A549 (cell line): ENCODE measurements around the gene TSHZ2. TPM values are rescaled to one million over a fixed set of nuclear protein-coding genes. Genes with fewer than 3 reads are reported as not detected.

ENCODE experiments used
- ATAC-seq, 2 experiments: fragments of 200-7000 bp in 1 of 2; fragments of >200 bp in 1 of 2; cut with Nextera tagmentation in 1 of 2; cut with Tn5 transposase in 1 of 2; 3 replicates each; pipeline versions ENCODE4 v1.8.0 to v1.9.1; 2018 to 2020; ENCODE audit warnings: mild to moderate bottlenecking in 1 of 2, moderate library complexity in 1 of 2
- CTCF ChIA-PET: fragments of 300-600 bp; sonication (Branson Sonifier 250); formaldehyde crosslinking; extraction: SDS; loops from one replicate; lab custom pipeline; 2021; ENCODE audit warnings: antibody characterized with exemption, inconsistent platforms; lab: Yijun Ruan, JAX
- POLR2A ChIA-PET: fragments of 350-600 bp; formaldehyde crosslinking; extraction: SDS; loops from one replicate; lab custom pipeline; 2021; ENCODE audit warnings: antibody characterized with exemption, inconsistent platforms; lab: Yijun Ruan, JAX
- DNase-seq, 2 experiments: peaks; one replicate each; pipeline versions ENCODE4 v3.0.0 to v3.0.0-alpha.2; 2011 to 2016; ENCODE audit warnings: low read depth in 1 of 2, low spot score in 1 of 2
- FAIRE-seq: peaks from 2 replicates; lab custom pipeline; 2011; peaks lifted over from hg19 to GRCh38; lab: Jason Lieb, UNC
- H3K27ac ChIP-seq, 2 experiments: fragments of >200 bp; sonication (Bioruptor Twin); formaldehyde crosslinking; 3 replicates each; pipeline ENCODE4 v1.5.1; 2016 to 2017
- H3K4me1 ChIP-seq: fragments of >200 bp; sonication (Bioruptor Twin); formaldehyde crosslinking; 3 replicates; pipeline ENCODE4 v1.6.1; 2016
- H3K4me2 ChIP-seq: fragments of >200 bp; sonication (Bioruptor Twin); formaldehyde crosslinking; 3 replicates; pipeline ENCODE4 v1.6.1; 2016
- H3K4me3 ChIP-seq: fragments of >200 bp; sonication (Bioruptor Twin); formaldehyde crosslinking; 3 replicates; pipeline ENCODE4 v1.5.1; 2016
- H3K9me3 ChIP-seq: fragments of >200 bp; sonication (Bioruptor Twin); formaldehyde crosslinking; 3 replicates; pipeline ENCODE4 v1.6.1; 2016
- BCL3 ChIP-seq: fragments of >200 bp; sonication (Bioruptor Twin); formaldehyde crosslinking; IDR thresholded peaks from 3 replicates; pipeline ENCODE4 v1.6.1; 2016
- CBX2 ChIP-seq: fragments of 200-600 bp; sonication (generic); IDR thresholded peaks from 2 replicates; pipeline ENCODE4 v1.6.1; 2016; ENCODE audit warnings: low read depth, mild to moderate bottlenecking, borderline replicate concordance
- CHD4 ChIP-seq: fragments of 200-600 bp; sonication (generic); IDR thresholded peaks from 2 replicates; pipeline ENCODE4 v1.6.1; 2016; ENCODE audit warnings: antibody characterized with exemption, mild to moderate bottlenecking, borderline replicate concordance
- E2F6 ChIP-seq: IDR thresholded peaks from 2 replicates; pipeline ENCODE4 v1.6.1; 2012; ENCODE audit warnings: low read depth, borderline replicate concordance
- EHMT2 ChIP-seq: fragments of 200-600 bp; sonication (generic); IDR thresholded peaks from 2 replicates; pipeline ENCODE4 v1.6.1; 2016; ENCODE audit warnings: antibody characterized with exemption, low read depth, mild to moderate bottlenecking, moderate library complexity
- FOSB ChIP-seq: fragments of 250-450 bp; sonication (Bioruptor Pico); IDR thresholded peaks from 2 replicates; pipeline ENCODE4 v1.5.0; 2020; ENCODE audit warnings: mild to moderate bottlenecking, moderate library complexity
- FOSL2 ChIP-seq, 2 experiments: fragments of 450-650 bp in 1 of 2; fragments of >200 bp in 1 of 2; sonication (Bioruptor Twin) in 1 of 2; formaldehyde crosslinking; IDR thresholded peaks; 2 replicates each; pipeline versions ENCODE4 v1.5.0 to v1.6.1; 2016 to 2020; ENCODE audit warnings: mild to moderate bottlenecking in 1 of 2, moderate library complexity in 1 of 2
- FOXS1 ChIP-seq: fragments of 250-450 bp; sonication (Bioruptor Pico); IDR thresholded peaks from 2 replicates; pipeline ENCODE4 v1.5.0; 2020; ENCODE audit warnings: mild to moderate bottlenecking, moderate library complexity
- HDAC2 ChIP-seq: fragments of 200-600 bp; sonication (generic); IDR thresholded peaks from 2 replicates; pipeline ENCODE4 v1.6.1; 2016
- HOXA7 ChIP-seq: fragments of 250-450 bp; sonication (Bioruptor Pico); IDR thresholded peaks from 2 replicates; pipeline ENCODE4 v1.5.0; 2020; ENCODE audit warnings: mild to moderate bottlenecking, moderate library complexity
- HOXB13 ChIP-seq: fragments of 250-450 bp; sonication (Bioruptor Pico); IDR thresholded peaks from 2 replicates; pipeline ENCODE4 v1.5.0; 2020; ENCODE audit warnings: low read depth, mild to moderate bottlenecking, moderate library complexity
- JUN ChIP-seq, 2 experiments: fragments of >200 bp; sonication (Bioruptor Twin); formaldehyde crosslinking; IDR thresholded peaks; 2 replicates in 1 of 2; 3 replicates in 1 of 2; pipeline ENCODE4 v1.6.1; 2016 to 2017
- KDM1A ChIP-seq: fragments of 200-600 bp; sonication (generic); IDR thresholded peaks from 2 replicates; pipeline ENCODE4 v1.6.1; 2016; ENCODE audit warnings: low read depth, mild to moderate bottlenecking
- MAFK ChIP-seq: fragments of 450-650 bp; IDR thresholded peaks from 2 replicates; pipeline ENCODE4 v1.6.1; 2014; ENCODE audit not compliant: partially characterized antibody
- POLR2A ChIP-seq: IDR thresholded peaks from 2 replicates; pipeline ENCODE4 v1.6.1; 2012; ENCODE audit warnings: mild to moderate bottlenecking, low read length
- RAD21 ChIP-seq, 2 experiments: fragments of >200 bp in 1 of 2; sonication (Bioruptor Twin) in 1 of 2; formaldehyde crosslinking in 1 of 2; IDR thresholded peaks in 1 of 2; conservative IDR thresholded peaks in 1 of 2; 2 replicates in 1 of 2; 3 replicates in 1 of 2; pipeline ENCODE4 v1.6.1; 2012 to 2018; ENCODE audit warnings: inconsistent platforms in 1 of 2
- RCOR1 ChIP-seq: fragments of 150-350 bp; IDR thresholded peaks from 2 replicates; pipeline ENCODE4 v1.6.1; 2014; ENCODE audit warnings: antibody characterized with exemption, low read length, low read depth
- RNF2 ChIP-seq: fragments of 200-600 bp; sonication (generic); IDR thresholded peaks from 2 replicates; pipeline ENCODE4 v1.6.1; 2016; ENCODE audit warnings: low read depth, mild to moderate bottlenecking, antibody characterized with exemption, moderate library complexity, borderline replicate concordance
- ZC3H11A ChIP-seq: fragments of 450-650 bp; IDR thresholded peaks from 2 replicates; pipeline ENCODE4 v1.6.1; 2014; ENCODE audit warnings: antibody characterized with exemption, mild to moderate bottlenecking
- ZFP36 ChIP-seq: fragments of 450-650 bp; IDR thresholded peaks from 2 replicates; pipeline ENCODE4 v1.6.1; 2014; ENCODE audit warnings: borderline replicate concordance; ENCODE audit not compliant: partially characterized antibody
- WGBS: methylation state at CpG from one replicate; pipeline ENCODE4 v1.1.6; 2017; ENCODE audit errors: missing lambda C conversion rate; 5-methylcytosine and 5-hydroxymethylcytosine counted together
- polyA plus RNA-seq, 4 experiments: library from polyadenylated mRNA; depleted of rRNA in 3 of 4; stranded (reverse); fragments of >200 nt; fragmentation: RNase III in 1 of 4; extraction: RNeasy Plus Mini Kit Qiagen cat#74134 plus additional on column Dnase treatment in 1 of 4; gene quantifications; 2 replicates in 3 of 4; 3 replicates in 1 of 4; pipeline ENCODE4 v1.2.3, GENCODE V29; 2011 to 2017
- TF ChIP-seq, protein P1 (sequence below): IDR thresholded peaks from 2 replicates; pipeline ENCODE4 v1.6.1; 2012

The TSHZ2 gene
- polyA plus RNA-seq, 2 of the 4 experiments (the other 2 are of a cell fraction) = not detected

- no peak for TF ChIP-seq E2F6
- no peak for TF ChIP-seq RCOR1
- TF ChIP-seq RAD21 (conservative IDR thresholded peaks at IDR 0.05 in 1 of 2, IDR thresholded peaks at IDR 0.05 in 1 of 2) = no peak
- no peak for TF ChIP-seq POLR2A
- TF ChIP-seq ZFP36 = no peak
- TF ChIP-seq CBX2 = no peak
- TF ChIP-seq FOSL2 (IDR thresholded peaks at IDR 0.05) = no peak
- no peak for TF ChIP-seq FOSL2 (CRISPR knock-in tag; IDR thresholded peaks at IDR 0.05)
- no peak for TF ChIP-seq MAFK
- ATAC-seq = no peak
Observed at GRCh38 chr20:53028337-53029007, 56.3 kb downstream of the TSHZ2 start.

GRCh38 chr20:53030061-53030460 is 57.9 kb downstream of the TSHZ2 start:
- Histone ChIP-seq H3K9me3 (no peaks in the 10 kb centered on the region), H3K4me2 (no peak overlapping the region)
- FAIRE-seq = no peak
- TF ChIP-seq CHD4 = no peak
- no peak for TF ChIP-seq FOSB
- no peak for TF ChIP-seq EHMT2
- no peak for TF ChIP-seq RNF2
- TF ChIP-seq, protein P1, sequence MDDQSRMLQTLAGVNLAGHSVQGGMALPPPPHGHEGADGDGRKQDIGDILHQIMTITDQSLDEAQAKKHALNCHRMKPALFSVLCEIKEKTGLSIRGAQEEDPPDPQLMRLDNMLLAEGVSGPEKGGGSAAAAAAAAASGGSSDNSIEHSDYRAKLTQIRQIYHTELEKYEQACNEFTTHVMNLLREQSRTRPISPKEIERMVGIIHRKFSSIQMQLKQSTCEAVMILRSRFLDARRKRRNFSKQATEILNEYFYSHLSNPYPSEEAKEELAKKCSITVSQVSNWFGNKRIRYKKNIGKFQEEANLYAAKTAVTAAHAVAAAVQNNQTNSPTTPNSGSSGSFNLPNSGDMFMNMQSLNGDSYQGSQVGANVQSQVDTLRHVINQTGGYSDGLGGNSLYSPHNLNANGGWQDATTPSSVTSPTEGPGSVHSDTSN = no peak
- no peak for TF ChIP-seq HOXB13
- TF ChIP-seq, all 56 proteins: peak for 0
- H3K4me3 ChIP-seq = no peak overlapping the region
- POLR2A ChIA-PET = no interaction called here
- ATAC-seq = no peak
- under 1% methylated on average over 3 of the region's 3 CpGs for WGBS
- H3K4me1 ChIP-seq = no peaks in the 10 kb centered on the region
- no peak for DNase-seq
- H3K27ac ChIP-seq = no peak overlapping the region
- CTCF ChIA-PET = no interaction called here

More at GRCh38 chr20:53028337-53029007, 56.3 kb downstream of the TSHZ2 start:
- Histone ChIP-seq H3K9me3 (no peaks in the 10 kb centered on the region), H3K4me1 (no peaks in the 10 kb centered on the region), H3K4me3 (no peak overlapping the region), H3K4me2 (no peak overlapping the region), H3K27ac (no peak overlapping the region)
- ChIA-PET POLR2A (no interaction called here), CTCF (no interaction called here)
- 14% methylated on average over 6 of the region's 6 CpGs for WGBS
- DNase-seq (no peak), FAIRE-seq (no peak)

- ATAC-seq = no peak
- POLR2A ChIA-PET = no interaction called here
- TF ChIP-seq FOXS1 (CRISPR knock-in tag) (no peak), ZC3H11A (no peak), CHD4 (no peak), HOXA7 (no peak), HDAC2 (no peak), BCL3 (no peak), KDM1A (no peak), JUN (IDR thresholded peaks at IDR 0.05) (no peak), RAD21 (conservative IDR thresholded peaks at IDR 0.05 in 1 of 2, IDR thresholded peaks at IDR 0.05 in 1 of 2) (no peak)
- Histone ChIP-seq H3K4me3 (no peak overlapping the region), H3K27ac (no peak overlapping the region), H3K4me1 (no peaks in the 10 kb centered on the region), H3K9me3 (no peaks in the 10 kb centered on the region), H3K4me2 (no peak overlapping the region)
- no peak for DNase-seq
- CTCF ChIA-PET = interaction anchor here (0.6 kb wide), 1 partner anchor 423 kb away, joined by 3 read pairs; no protein-coding TSS in a partner anchor
- 42% methylated on average over 11 of the region's 11 CpGs for WGBS
- FAIRE-seq = no peak
Observed at GRCh38 chr20:53032046-53032445, 59.9 kb downstream of the TSHZ2 start.
